Right atrium auricular region (tissue), 2 donors: ENCODE data around the gene SLC39A8. TPM values are rescaled to one million over a fixed set of nuclear protein-coding genes. Genes with fewer than 3 reads are reported as not detected.

Experiments
- DNase-seq: peaks from one replicate; pipeline ENCODE4 v3.0.0-alpha.2; 2019; ENCODE audit warnings: low spot score
- H3K27ac ChIP-seq, 2 donors: fragments of 200-600 bp; sonication (generic); 1 replicate in 1 of 2; 2 replicates in 1 of 2; pipeline ENCODE4 v1.5.1; 2016 to 2019
- H3K27me3 ChIP-seq, 2 donors: fragments of 200-600 bp; sonication (generic); one replicate each; pipeline versions ENCODE4 v1.5.1 to v1.6.0; 2017 to 2019
- H3K36me3 ChIP-seq: fragments of 200-600 bp; sonication (generic); one replicate; pipeline ENCODE4 v1.5.1; 2016
- H3K4me1 ChIP-seq, 2 donors: fragments of 200-600 bp; sonication (generic); one replicate each; pipeline versions ENCODE4 v1.5.1 to v1.6.0; 2017 to 2019
- H3K4me3 ChIP-seq, 2 donors: fragments of 200-600 bp; sonication (generic); 1 replicate in 1 of 2; 2 replicates in 1 of 2; pipeline ENCODE4 v1.5.1; 2017 to 2019; ENCODE audit warnings: mild to moderate bottlenecking in 1 of 2, moderate library complexity in 1 of 2
- H3K9me3 ChIP-seq, 2 donors: fragments of 200-600 bp; sonication (generic); one replicate each; pipeline ENCODE4 v1.5.1; 2019
- total RNA-seq, 2 donors: library from RNA; depleted of rRNA; stranded (reverse); fragments of >200 nt; gene quantifications; one replicate each; pipeline ENCODE4 v1.1.0, GENCODE V29; 2016
- TF ChIP-seq, protein P1 (sequence below), 2 donors: fragments of 200-600 bp; sonication (generic); IDR thresholded peaks; one replicate each; pipeline ENCODE4 v1.5.1; 2019; ENCODE audit warnings: antibody characterized with exemption in 2 of 2

Gene SLC39A8
- total RNA-seq, 2 donors from 2014 or later = 64.3 to 143 TPM

DNA sequence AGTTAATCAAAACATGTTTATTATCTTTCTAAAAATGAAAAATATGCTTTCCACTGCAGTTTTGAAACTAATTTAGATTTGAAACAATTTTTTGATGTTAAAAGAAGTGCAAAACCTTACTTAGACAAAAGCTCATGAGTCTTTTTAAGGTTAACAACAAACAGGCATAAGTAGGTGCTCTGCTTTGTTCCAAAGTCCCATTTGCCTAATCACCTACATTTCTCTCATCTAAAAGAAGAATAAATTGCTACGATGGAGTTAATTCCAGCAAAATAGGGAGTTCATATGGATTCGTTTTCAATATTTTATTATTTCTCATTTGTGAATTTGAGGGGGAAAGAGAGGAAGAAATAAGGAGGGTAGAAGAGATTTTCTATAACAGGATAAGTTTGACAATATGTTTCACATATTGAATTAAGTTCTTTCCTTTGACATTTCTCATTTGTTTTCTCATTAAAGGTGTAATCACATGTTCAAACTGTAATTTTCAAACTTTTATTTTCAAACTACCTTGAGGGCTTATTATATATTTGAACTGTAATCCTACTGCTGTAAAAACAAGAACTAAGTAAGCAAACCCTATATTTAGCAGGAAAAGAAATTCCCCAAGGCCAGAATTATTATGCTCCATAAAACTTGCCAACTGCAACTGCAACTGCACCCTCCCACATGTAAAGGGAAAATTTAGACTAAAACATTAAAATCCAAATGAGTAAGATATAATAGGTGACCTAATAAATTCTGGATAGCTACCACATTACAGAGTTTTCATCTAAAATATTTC, 9.6 kb upstream of the SLC39A8 start:
- Histone ChIP-seq H3K27ac (no peak overlapping the region), H3K36me3 (no peaks in the 10 kb centered on the region), H3K27me3 (no peaks in the 10 kb centered on the region), H3K4me1 (no peaks in the 10 kb centered on the region), H3K4me3 (no peak overlapping the region), H3K9me3 (no peaks in the 10 kb centered on the region)
- TF ChIP-seq, protein P1, sequence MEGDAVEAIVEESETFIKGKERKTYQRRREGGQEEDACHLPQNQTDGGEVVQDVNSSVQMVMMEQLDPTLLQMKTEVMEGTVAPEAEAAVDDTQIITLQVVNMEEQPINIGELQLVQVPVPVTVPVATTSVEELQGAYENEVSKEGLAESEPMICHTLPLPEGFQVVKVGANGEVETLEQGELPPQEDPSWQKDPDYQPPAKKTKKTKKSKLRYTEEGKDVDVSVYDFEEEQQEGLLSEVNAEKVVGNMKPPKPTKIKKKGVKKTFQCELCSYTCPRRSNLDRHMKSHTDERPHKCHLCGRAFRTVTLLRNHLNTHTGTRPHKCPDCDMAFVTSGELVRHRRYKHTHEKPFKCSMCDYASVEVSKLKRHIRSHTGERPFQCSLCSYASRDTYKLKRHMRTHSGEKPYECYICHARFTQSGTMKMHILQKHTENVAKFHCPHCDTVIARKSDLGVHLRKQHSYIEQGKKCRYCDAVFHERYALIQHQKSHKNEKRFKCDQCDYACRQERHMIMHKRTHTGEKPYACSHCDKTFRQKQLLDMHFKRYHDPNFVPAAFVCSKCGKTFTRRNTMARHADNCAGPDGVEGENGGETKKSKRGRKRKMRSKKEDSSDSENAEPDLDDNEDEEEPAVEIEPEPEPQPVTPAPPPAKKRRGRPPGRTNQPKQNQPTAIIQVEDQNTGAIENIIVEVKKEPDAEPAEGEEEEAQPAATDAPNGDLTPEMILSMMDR (IDR thresholded peaks at IDR 0.05) = no peak
- DNase-seq = no peak

DNA sequence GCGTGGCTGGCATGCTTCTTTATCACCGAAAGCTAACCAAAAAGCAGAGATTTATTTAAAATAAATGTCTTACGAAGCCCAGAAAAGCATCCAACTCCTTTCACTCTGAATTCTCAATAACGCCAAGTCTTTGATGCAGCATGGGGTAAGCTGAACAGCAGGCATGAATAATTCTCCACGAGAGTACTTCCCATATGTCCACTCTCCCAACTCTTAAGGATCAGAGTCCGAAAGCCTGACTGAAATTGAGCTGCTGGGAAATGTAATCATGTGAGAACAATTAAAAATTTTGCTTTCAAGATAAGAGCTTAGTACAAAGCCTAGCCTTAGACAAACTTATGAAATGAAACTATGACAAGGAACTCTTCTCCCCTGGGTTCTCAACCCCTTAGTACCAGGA, 7.5 kb upstream of the SLC39A8 start:
- no peak overlapping the region for H3K27ac ChIP-seq
- H3K36me3 ChIP-seq = no peaks in the 10 kb centered on the region
- TF ChIP-seq, protein P1 (IDR thresholded peaks at IDR 0.05) = no peak
- H3K27me3 ChIP-seq = no peaks in the 10 kb centered on the region
- H3K4me3 ChIP-seq = no peak overlapping the region
- no peaks in the 10 kb centered on the region for H3K9me3 ChIP-seq
- no peaks in the 10 kb centered on the region for H3K4me1 ChIP-seq
- no peak for DNase-seq

DNA sequence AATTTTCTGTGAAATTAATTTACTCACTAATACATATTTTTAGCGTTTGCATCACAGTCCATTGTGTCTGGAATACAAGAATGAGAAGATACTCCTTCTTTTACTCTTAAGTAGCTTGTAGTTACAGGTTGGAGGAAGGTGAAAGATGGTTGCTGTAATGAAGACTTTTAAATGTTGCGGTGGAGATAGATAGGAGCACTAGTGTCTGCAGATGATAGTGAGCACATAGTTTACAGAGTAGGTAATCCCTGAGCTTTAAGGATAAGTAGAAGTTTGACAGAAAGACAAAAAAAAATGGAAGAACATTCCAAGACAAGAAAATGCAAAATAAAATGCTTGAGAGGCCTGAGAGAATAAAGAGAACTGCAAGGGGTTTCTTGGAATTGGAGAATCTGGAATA, 5.4 kb upstream of the SLC39A8 start:
- Histone ChIP-seq H3K4me1 (no peaks in the 10 kb centered on the region), H3K4me3 (no peak overlapping the region), H3K36me3 (no peaks in the 10 kb centered on the region), H3K9me3 (no peaks in the 10 kb centered on the region), H3K27me3 (no peaks in the 10 kb centered on the region), H3K27ac (no peak overlapping the region)
- no peak for DNase-seq
- TF ChIP-seq, protein P1 (IDR thresholded peaks at IDR 0.05) = no peak

DNA sequence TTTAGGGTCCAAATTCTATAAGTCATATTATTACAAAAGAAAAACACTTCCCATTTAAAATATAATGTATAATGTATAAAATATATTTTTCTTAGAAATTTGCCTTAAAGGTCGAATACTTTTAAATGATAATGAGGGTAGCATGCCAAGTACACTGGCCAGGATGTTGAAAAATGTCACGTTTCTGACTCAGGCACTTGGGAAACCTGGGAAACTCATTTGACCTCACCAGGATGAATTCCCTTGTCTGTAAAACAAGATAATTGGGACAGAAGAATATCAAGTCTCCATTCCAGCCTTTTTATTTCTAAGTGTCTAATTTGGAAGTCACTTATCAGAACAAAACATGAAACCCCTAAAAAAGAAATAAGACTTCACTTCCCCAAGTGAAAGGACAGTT, 3.4 kb upstream of the SLC39A8 start:
- TF ChIP-seq, protein P1 (IDR thresholded peaks at IDR 0.05) = no peak
- H3K4me1 ChIP-seq = peaks cover 0 to 5% of the 10 kb centered on the region in 2 donors
- H3K27me3 ChIP-seq = no peaks in the 10 kb centered on the region
- H3K27ac ChIP-seq = no peak overlapping the region
- H3K4me3 ChIP-seq = no peak overlapping the region
- no peak for DNase-seq
- no peaks in the 10 kb centered on the region for H3K36me3 ChIP-seq
- no peaks in the 10 kb centered on the region for H3K9me3 ChIP-seq

DNA sequence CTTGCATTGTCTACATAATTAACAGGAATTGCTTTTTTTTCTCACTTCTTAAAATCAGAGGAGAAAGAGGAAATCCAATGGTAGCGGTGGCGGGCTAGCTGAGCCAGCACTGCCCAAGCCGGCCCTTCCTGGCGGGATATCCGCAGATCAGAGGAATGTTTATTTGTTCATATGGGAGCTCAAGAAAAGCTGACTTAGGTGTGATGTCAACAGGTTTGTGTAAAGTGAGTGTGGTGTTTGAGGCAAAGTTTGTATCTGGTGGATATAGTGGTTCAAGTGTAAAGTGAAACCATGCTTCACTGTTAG, 466 bp upstream of the SLC39A8 start:
- TF ChIP-seq, protein P1 (IDR thresholded peaks at IDR 0.05) = peak in 1 of 2 donors; percentile 7
- no peaks in the 10 kb centered on the region for H3K36me3 ChIP-seq
- H3K4me1 ChIP-seq = peaks cover 0 to 11% of the 10 kb centered on the region in 2 donors
- DNase-seq = no peak
- H3K9me3 ChIP-seq = no peaks in the 10 kb centered on the region
- no peaks in the 10 kb centered on the region for H3K27me3 ChIP-seq
- H3K27ac ChIP-seq = peak overlapping the region; percentile 80 to 83
- H3K4me3 ChIP-seq = peak overlapping the region; percentile 60 to 62

DNA sequence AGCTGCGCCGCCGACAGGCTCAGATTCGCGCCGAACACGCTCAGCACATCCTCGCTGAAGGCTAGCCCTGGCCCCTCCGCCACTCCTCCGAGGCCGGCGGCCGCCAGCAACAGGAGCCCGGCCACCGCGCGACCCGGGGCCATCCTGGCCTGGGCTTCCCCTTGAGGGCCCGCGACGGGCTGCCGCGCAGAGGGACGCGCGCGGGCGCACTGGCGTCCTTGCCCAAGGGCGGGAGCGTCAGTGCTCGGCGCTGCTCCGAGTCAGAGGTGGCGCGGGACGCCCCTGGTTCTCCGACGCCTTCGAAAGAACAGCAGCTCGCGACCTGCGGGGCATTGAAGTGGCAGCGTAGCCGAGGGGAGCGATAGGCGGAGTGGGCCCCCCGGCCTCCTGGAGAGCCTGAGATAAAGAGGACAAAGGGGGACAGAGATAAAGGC, 745 bp downstream of the SLC39A8 start:
- Histone ChIP-seq H3K27me3 (no peaks in the 10 kb centered on the region), H3K4me3 (peak overlapping the region; percentile 60 to 62), H3K9me3 (no peaks in the 10 kb centered on the region), H3K36me3 (no peaks in the 10 kb centered on the region), H3K4me1 (peaks cover 0 to 11% of the 10 kb centered on the region in 2 donors), H3K27ac (peak overlapping the region; percentile 80 to 83)
- TF ChIP-seq, protein P1 (IDR thresholded peaks at IDR 0.05) = no peak
- peak; percentile 61 for DNase-seq
